DMS153 (cell line): ENCODE measurements around the gene POLN.

Source experiments
- DNase-seq: peaks from one replicate; lab custom pipeline; 2025; lab: John Stamatoyannopoulos, UW

POLN gene

GRCh38 chr4:2082118-2082517 lies 159.8 kb downstream of the POLN start:
- DNase-seq, result no peak

- no peak for DNase-seq
Measured at GRCh38 chr4:2081540-2081939, 160.4 kb downstream of the POLN start.

GRCh38 chr4:2080429-2081300 lies 161.3 kb downstream of the POLN start:
- no peak for DNase-seq

- DNase-seq, result no peak
Measured at GRCh38 chr4:2079926-2080325, 162.0 kb downstream of the POLN start.

GRCh38 chr4:2079006-2079405 lies 162.9 kb downstream of the POLN start:
- no peak for DNase-seq

- DNase-seq, result no peak
Measured at GRCh38 chr4:2078584-2078983, 163.3 kb downstream of the POLN start.

GRCh38 chr4:2077537-2078460 lies 164.1 kb downstream of the POLN start:
- DNase-seq, result no peak

GRCh38 chr4:2076908-2077536 lies 164.9 kb downstream of the POLN start:
- DNase-seq, result no peak

- DNase-seq, result no peak
Measured at GRCh38 chr4:2075987-2076907, 165.7 kb downstream of the POLN start.

GRCh38 chr4:2075171-2075986 lies 166.5 kb downstream of the POLN start:
- DNase-seq, result no peak

GRCh38 chr4:2074588-2074987 lies 167.3 kb downstream of the POLN start:
- no peak for DNase-seq

GRCh38 chr4:2073808-2074481 lies 168.0 kb downstream of the POLN start:
- no peak for DNase-seq

- no peak for DNase-seq
Measured at GRCh38 chr4:2072971-2073807, 168.7 kb downstream of the POLN start.

- no peak for DNase-seq
Measured at GRCh38 chr4:2071912-2072867, 169.7 kb downstream of the POLN start.

GRCh38 chr4:2071252-2071911 lies 170.5 kb downstream of the POLN start:
- no peak for DNase-seq

- no peak for DNase-seq
Measured at GRCh38 chr4:2070421-2071251, 171.3 kb downstream of the POLN start.
